Gastroesophageal sphincter (tissue), 4 donors: ENCODE measurements around the gene ELAVL3. TPM values are rescaled to one million over a fixed set of nuclear protein-coding genes. Genes with fewer than 3 reads are reported as not detected.

Experiments used
- ATAC-seq: fragments of 150-250 bp; one replicate; pipeline ENCODE4 v1.9.1; 2016; ENCODE audit warnings: mild to moderate bottlenecking, moderate library complexity
- H3K27ac ChIP-seq, 4 donors: fragments of 200-600 bp; sonication (generic) in 3 of 4; 1 replicate in 3 of 4; 2 replicates in 1 of 4; pipeline ENCODE4 v1.5.1; 2016 to 2019
- H3K27me3 ChIP-seq: fragments of 200-600 bp; sonication (generic); one replicate; pipeline ENCODE4 v1.5.1; 2019
- H3K36me3 ChIP-seq, 2 donors: fragments of 200-600 bp; sonication (generic); one replicate each; pipeline ENCODE4 v1.5.1; 2019; ENCODE audit warnings: control low read depth in 1 of 2
- H3K4me1 ChIP-seq, 3 donors: fragments of 200-600 bp; sonication (generic); 1 replicate in 2 of 3; 2 replicates in 1 of 3; pipeline ENCODE4 v1.5.1; 2016 to 2019; ENCODE audit warnings: control low read depth in 2 of 3
- H3K4me3 ChIP-seq, 2 donors: fragments of 200-600 bp; sonication (generic); one replicate each; pipeline ENCODE4 v1.5.1; 2019; ENCODE audit warnings: mild to moderate bottlenecking in 1 of 2, moderate library complexity in 1 of 2
- H3K9me3 ChIP-seq, 3 donors: fragments of 200-600 bp; sonication (generic); one replicate each; pipeline ENCODE4 v1.5.1; 2017 to 2019; ENCODE audit warnings: control low read depth in 2 of 3
- CTCF ChIP-seq, 4 experiments: fragments of 200-600 bp in 2 of 4; fragments of 450-650 bp in 2 of 4; sonication (generic) in 1 of 4; IDR thresholded peaks; one replicate each; pipeline ENCODE4 v1.5.1; 2017 to 2019; ENCODE audit warnings: antibody characterized with exemption in 4 of 4, mild to moderate bottlenecking in 2 of 4, moderate library complexity in 2 of 4
- EP300 ChIP-seq: sonication (generic); formaldehyde crosslinking; IDR thresholded peaks from one replicate; pipeline ENCODE4 v1.6.1; 2017; ENCODE audit warnings: antibody characterized with exemption, mild to moderate bottlenecking
- POLR2A ChIP-seq, 2 donors: fragments of 450-650 bp; IDR thresholded peaks; one replicate each; pipeline ENCODE4 v1.6.1; 2017; ENCODE audit warnings: antibody characterized with exemption in 2 of 2, mild to moderate bottlenecking in 2 of 2, moderate library complexity in 1 of 2
- POLR2AphosphoS5 ChIP-seq: sonication (generic); formaldehyde crosslinking; IDR thresholded peaks from one replicate; pipeline ENCODE4 v1.6.1; 2017; ENCODE audit warnings: antibody characterized with exemption
- WGBS, 2 donors: methylation state at CpG; one replicate each; pipeline ENCODE4 v1.1.5; 2018; ENCODE audit warnings: low coverage in 1 of 2; 5-methylcytosine and 5-hydroxymethylcytosine counted together
- total RNA-seq, 4 donors: library from RNA; depleted of rRNA; stranded (reverse); fragments of >200 nt; gene quantifications; one replicate each; pipeline ENCODE4 v1.1.0, GENCODE V29; 2016

The ELAVL3 gene
- total RNA-seq, 4 donors from 2014 or later = 0.04 to 3.3 (median 0.27) TPM; not detected in 1

- H3K27me3 ChIP-seq = peaks cover 22% of the 10 kb centered on the region
- peaks cover 0 to 4% (median 0%) of the 10 kb centered on the region in 3 donors for H3K4me1 ChIP-seq
- no peak for TF ChIP-seq POLR2AphosphoS5
- no peak for TF ChIP-seq EP300
- no peak for TF ChIP-seq CTCF (IDR thresholded peaks at IDR 0.05)
- TF ChIP-seq POLR2A (IDR thresholded peaks at IDR 0.05) = no peak
- H3K9me3 ChIP-seq = no peaks in the 10 kb centered on the region
- 38 to 87% methylated on average over 4 to 7 of the region's 33 CpGs for WGBS, 2 donors
- H3K36me3 ChIP-seq = peaks cover 0 to 33% of the 10 kb centered on the region in 2 donors
- H3K27ac ChIP-seq = no peak overlapping the region
- no peak for ATAC-seq
- no peak overlapping the region for H3K4me3 ChIP-seq
Measured at GRCh38 chr19:11452620-11453310, 28.1 kb downstream of the ELAVL3 start.

GRCh38 chr19:11451871-11452619, 28.8 kb downstream of the ELAVL3 start:
- H3K36me3 ChIP-seq = peaks cover 0 to 41% of the 10 kb centered on the region in 2 donors
- no peak overlapping the region for H3K4me3 ChIP-seq
- peaks cover 22% of the 10 kb centered on the region for H3K27me3 ChIP-seq
- TF ChIP-seq CTCF (IDR thresholded peaks at IDR 0.05) = no peak
- TF ChIP-seq POLR2AphosphoS5 = no peak
- no peak for TF ChIP-seq EP300
- no peak for TF ChIP-seq POLR2A (IDR thresholded peaks at IDR 0.05)
- peaks cover 0 to 4% (median 0%) of the 10 kb centered on the region in 3 donors for H3K4me1 ChIP-seq
- 28 to 29% methylated on average over 16 to 17 of the region's 25 CpGs for WGBS, 2 donors
- no peaks in the 10 kb centered on the region for H3K9me3 ChIP-seq
- H3K27ac ChIP-seq = no peak overlapping the region
- no peak for ATAC-seq

GRCh38 chr19:11451327-11451870, 29.4 kb downstream of the ELAVL3 start:
- peaks cover 0 to 47% of the 10 kb centered on the region in 2 donors for H3K36me3 ChIP-seq
- WGBS, 2 donors = 46 to 47% methylated on average over 5 to 7 of the region's 13 CpGs
- H3K27ac ChIP-seq = no peak overlapping the region
- ATAC-seq = no peak
- peaks cover 0 to 4% (median 0%) of the 10 kb centered on the region in 3 donors for H3K4me1 ChIP-seq
- peaks cover 22% of the 10 kb centered on the region for H3K27me3 ChIP-seq
- TF ChIP-seq POLR2A (IDR thresholded peaks at IDR 0.05) (no peak), POLR2AphosphoS5 (no peak), CTCF (IDR thresholded peaks at IDR 0.05) (no peak), EP300 (no peak)
- H3K4me3 ChIP-seq = no peak overlapping the region
- H3K9me3 ChIP-seq = no peaks in the 10 kb centered on the region

DNA sequence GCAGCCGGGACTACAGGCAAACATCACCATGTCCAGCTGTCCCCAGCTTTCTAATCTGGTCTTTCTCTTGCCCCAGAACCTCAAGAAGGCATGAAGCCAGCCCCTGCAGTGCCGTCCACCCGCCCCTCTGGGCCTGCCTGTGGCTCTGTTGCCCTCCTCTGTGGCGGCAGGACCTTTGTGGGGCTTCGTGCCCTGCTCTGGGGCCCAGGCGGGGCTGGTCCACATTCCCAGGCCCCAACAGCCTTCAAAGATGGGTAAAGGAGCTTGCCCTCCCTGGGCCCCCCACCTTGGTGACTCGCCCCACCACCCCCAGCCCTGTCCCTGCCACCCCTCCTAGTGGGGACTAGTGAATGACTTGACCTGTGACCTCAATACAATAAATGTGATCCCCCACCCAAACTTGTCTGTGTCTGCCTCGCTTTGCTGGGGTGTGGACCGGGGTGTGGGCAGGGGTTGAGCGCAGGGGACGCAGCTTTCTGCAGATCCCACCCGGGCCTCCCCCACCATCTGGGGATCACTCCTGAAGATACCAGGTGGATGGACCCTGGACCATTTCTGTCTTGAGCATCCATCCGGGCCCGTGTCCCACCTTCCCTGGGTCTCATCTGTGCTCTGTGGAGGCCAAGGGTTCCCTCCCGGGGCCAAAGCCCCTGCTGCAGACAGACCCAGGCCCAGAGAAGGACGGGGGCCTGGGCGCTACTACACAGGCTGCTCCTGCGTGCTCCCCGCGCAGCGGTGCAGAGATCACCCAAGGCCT, 30.1 kb downstream of the ELAVL3 start:
- ATAC-seq = no peak
- peaks cover 0 to 54% of the 10 kb centered on the region in 2 donors for H3K36me3 ChIP-seq
- 77% methylated on average over 6 of the region's 21 CpGs; no CpG with 5 or more reads in 1 of the 2 donors for WGBS, 2 donors

More for the DNA sequence above, 30.1 kb downstream of the ELAVL3 start:
- Histone ChIP-seq H3K27ac (no peak overlapping the region), H3K4me3 (no peak overlapping the region), H3K9me3 (no peaks in the 10 kb centered on the region), H3K4me1 (peaks cover 0 to 4% (median 0%) of the 10 kb centered on the region in 3 donors), H3K27me3 (peaks cover 22% of the 10 kb centered on the region)
- TF ChIP-seq CTCF (IDR thresholded peaks at IDR 0.05) = no peak
- TF ChIP-seq POLR2AphosphoS5 = no peak
- no peak for TF ChIP-seq EP300
- TF ChIP-seq POLR2A (IDR thresholded peaks at IDR 0.05) = no peak
